ENCODE data around the gene RXRG.
A peak's percentile ranks its signal among the peaks of the same experiment; 100 is the strongest.

The RXRG gene

DNA sequence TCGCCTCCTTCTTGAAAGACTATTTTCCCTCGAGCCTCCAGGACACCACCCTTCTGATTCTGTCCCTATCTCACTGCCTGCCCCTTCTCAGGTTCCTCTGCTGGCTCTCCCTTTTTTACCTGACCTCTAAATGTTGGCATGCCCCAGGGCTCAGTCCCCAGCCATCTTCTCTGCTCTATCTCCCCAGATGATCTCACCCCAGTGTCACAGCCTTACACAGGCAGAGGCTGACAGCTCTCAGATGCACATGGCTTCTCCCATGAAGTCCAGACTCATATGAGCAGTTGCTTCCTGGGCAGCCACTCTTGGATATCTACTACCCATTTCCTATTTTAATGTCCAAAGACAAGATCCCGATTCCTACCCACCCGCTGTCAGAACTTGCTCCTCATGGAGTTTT lies 37.5 kb downstream of the RXRG start:
- no peak for DNase-seq

DNA sequence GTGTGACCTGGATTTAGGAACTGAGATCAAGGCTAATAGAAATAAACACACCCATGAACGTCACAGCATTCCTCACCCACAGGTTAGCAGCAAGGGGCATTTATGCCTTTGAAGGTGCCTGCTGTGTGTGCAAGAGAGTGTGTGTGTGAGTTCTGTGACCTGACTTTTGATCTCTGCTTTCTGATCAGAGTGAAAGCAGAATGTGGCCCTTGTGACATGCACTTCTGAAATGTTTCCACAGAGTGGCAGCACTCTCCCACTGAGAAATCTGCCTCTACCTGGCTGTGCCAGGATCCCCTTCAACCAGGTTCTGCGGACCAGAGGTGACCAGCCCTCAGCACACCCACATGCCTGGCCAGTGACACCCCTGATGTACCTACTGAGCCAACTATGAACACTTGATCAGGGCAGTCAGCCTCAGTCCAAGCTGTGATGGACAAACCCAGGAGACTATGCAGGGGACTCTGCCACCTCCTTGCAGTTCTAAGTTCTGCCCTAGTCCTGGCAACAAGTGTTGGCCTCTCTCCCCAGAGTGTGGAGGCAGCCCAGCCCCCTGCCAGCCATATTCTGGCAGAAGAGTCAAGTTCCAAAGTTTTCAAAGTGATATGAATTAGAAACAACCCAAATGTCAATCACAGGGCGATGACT lies 41.0 kb downstream of the RXRG start:
- peak; percentile 36 for DNase-seq

- DNase-seq = no peak
Observed at GRCh38 chr1:165402517-165403111, 42.3 kb downstream of the RXRG start.

- DNase-seq = no peak
Observed at GRCh38 chr1:165397944-165398343, 47.0 kb downstream of the RXRG start.

DNA sequence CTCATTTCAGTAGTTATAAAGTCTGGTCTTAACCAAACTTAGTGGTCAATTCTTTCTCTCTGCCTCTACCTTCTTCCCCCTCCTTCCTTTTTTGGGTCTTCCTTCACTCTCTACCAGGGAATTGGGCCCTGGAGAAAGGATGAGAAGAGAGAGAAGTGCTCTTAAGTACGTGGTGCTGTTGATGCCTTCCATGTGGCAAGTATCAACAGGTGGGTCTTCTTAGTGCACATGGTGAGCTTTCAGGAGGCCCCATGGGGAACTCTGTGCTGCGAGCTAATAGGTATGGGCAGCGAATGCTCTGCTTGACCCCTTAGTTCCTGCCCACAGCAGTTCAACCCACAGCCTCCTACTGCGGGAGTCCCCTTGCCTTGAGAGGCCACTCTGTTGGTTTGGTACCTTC lies 49.0 kb downstream of the RXRG start:
- DNase-seq = no peak

DNA sequence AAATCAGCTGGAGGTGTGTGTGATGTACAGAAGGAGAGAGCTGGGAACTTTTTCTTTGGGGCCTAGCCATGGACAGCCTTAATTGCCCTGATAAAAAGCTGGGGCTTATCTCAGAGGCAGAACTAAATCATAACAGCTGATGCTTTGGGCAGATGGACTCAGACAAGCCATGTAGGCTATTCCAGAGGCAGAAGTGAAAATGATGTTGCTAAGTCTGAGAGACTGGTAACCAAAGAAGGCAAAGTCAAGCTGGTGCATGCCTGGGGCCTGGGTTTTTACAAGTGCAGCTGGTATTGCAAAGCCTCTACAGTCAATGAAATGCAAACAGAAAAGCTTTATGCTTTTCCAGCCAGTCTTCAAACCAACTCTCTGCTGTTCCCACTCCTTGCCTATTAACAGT lies 49.4 kb downstream of the RXRG start:
- no peak for DNase-seq

DNA sequence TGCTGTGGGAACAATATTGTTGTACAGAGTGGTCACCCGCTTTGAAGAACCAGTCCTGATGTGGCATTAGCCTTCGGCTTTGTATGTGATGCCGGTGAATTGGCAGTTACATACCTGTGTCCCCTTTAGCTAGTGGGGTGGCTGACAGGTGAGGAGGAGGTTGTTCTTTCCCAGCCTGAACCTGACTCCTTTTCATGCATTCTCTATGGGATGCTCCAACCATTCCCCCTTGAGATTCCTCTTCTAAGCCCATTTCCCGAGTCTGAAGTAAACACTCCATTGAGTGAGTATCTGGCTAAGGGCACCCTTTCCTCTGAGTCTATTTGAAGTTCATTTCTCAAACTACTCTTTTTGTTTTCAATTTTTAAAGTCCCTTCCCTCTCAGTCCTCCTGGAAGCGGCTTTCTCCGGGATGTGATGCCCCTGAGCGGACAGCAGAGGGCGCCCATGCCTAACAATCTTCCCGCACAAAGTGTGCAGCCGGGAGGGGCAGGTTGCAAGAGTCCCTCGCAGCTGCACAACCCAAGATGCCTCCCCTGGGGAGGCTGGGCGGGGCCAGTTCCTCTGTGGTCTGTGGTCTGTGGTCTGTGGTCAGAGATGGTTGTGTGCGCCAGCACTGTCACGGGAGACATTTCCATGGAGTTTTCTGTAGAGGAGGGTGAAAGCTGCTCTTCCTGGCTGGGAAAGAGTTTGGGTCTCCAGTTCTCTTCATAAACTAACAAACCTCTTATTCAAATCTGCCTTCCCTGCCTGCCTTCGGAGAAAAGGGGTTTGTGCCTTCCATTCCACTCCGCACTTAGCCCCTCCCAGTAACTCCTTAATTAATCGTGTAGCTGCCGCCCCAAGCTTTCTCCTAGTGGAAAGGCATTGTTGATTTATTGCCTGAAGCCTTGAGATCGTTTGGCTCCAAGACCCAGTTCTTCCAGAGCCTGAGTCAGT lies 52.0 kb downstream of the RXRG start:
- DNase-seq = peak; percentile 96

- no peak for DNase-seq
Observed at GRCh38 chr1:165389609-165390008, 55.3 kb downstream of the RXRG start.

DNA sequence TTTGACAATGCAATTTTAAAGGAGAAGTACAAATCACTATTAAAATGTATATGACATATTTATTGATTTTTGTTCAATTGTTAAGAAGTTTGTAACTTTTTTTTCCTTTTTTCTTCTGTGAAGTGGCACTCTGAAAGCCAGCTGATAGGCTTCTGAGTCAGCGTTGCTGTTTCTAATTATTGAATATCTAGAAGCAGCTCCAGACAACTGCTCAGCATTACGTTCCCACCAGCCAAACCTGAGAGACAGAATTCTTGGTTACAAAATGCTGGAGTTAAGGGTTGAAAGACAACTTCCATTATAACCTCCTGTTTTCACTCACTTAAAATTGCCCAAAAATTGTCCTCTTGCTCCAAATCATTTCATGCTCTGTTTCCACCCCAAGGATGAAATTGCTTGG lies 57.0 kb downstream of the RXRG start:
- DNase-seq = no peak

- DNase-seq = no peak
Observed at GRCh38 chr1:165387505-165387904, 57.4 kb downstream of the RXRG start.

DNA sequence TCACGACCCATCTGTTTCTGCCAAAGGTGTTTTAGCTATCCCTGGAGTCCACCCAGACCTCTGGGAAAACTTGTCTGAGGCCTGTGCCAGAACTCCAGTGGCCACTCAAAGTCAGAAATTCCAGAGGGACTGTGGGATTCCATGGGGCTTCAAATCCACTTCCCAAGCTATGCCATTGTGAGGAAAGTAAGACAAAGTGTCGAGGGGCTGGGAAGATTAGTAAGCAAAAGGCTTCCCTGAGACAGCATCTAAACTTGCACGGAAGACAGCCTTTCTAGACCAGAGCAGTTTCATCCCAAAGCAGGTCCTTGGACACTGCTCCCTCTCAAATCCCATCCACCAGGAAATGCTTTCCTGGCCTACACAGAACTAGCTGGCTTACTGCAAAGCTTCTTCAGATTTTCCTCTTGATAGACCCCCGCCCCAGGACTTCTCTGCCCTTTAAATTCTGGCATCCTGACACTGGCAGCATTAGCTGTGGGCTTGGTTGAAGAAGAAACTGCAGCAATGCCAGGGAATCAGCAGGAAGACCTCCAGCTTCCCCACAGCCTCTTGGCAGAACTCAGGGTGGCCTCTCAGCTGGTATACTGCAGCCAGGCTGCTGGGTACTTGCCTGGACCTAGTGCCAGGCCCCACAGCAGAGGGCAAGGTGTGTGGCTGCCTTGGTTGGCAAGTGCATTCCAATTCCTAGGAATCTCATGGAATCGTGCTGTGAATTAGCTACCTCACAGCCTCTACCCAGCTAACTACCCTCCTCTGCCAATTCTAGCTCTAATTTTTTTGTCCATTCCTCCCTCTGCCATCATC lies 61.1 kb downstream of the RXRG start:
- DNase-seq = no peak

GRCh38 chr1:165383067-165383466 lies 61.9 kb downstream of the RXRG start:
- no peak for DNase-seq

DNA sequence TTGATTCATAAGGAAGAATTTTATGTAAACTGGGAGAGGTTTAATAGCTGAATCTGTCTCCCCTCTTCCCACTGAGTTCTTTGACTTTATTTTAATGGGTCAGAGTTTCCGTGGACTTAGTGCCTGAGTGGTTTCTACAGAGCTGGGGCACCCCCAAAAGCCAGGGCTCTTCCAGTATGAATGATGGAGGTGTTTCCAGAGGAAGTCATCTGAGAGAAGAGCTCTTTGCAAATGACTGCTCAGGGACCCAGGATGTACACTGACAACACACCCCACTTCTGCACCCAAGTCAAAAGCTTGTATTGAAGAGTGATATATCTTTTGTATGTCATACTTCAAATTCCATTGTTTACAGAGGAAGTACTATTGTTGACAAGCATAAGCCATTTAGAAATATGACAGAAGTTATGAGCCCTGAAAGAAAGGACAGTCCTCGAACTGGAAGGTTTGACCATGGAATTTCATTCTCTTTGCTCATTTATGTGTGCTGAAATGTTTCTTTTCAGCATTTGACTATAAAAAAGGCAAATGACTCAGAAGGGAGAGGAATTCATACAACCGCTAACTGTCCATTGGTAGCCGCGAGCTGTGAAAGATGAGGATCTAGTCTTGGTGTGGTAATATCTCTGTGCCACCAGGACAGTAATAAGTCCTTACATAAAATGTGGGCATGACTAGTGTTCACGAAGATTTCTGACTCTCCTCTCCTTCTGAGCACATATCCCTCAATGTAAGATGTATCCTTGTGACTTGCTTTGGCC lies 63.0 kb downstream of the RXRG start:
- DNase-seq = no peak

- DNase-seq = no peak
Observed at GRCh38 chr1:165376811-165377311, 68.1 kb downstream of the RXRG start.

DNA sequence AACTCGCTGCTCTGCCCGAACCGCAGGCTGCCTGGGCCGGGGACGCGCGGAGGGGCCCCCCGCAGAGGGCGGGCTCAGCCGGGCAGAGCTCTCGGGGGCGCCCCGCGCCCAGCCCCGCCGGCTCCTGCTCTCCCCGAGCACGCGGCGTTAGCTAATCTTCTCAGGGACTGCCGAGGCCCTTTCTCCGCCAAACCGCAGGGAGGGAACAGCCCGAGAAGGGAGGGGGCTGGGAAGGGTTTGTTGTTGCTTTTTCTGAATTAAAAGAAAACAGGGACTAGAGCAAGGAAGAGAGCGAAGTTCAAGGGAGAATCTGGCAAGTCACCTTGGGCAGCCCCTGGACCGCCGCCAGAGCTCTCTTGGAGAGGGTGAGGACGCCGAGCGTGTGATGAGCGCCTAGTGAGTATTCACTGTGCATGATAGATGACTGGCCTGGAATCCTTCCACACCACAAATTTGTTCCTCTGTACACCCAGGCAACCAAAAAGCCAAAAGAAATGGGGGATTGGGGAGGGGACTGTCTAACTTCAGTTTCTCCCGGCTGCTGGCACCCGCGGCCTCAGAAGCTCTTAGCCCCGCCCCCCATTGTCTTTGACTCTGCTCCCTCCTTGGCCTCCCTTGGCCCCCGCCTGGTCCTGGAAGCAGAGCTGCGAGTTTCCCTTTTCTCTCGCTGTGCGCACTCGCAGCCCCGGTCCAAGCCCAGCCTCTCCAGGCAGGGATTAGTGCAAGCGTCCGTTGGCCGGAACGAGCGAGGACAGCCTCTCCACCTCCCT lies 68.7 kb downstream of the RXRG start:
- DNase-seq = peak; percentile 42

DNA sequence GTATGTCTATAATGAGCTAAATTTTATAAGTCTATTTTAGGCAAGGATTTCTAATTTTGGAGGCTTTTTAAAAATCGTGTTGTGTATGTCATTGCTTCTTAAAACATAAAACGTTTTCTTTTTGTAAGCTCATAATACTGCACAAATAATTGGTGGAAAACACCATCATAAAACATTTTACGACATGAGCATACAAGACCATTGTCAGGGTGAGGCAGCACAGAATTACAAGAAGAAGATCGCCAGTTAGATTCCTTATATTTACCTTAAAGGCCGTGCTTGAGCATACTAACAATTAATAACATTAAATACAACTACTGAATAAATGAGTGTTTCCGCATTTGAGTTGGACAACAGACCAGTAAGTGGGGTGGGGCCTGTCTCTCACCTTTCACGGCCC lies 69.3 kb downstream of the RXRG start:
- DNase-seq = no peak

DNA sequence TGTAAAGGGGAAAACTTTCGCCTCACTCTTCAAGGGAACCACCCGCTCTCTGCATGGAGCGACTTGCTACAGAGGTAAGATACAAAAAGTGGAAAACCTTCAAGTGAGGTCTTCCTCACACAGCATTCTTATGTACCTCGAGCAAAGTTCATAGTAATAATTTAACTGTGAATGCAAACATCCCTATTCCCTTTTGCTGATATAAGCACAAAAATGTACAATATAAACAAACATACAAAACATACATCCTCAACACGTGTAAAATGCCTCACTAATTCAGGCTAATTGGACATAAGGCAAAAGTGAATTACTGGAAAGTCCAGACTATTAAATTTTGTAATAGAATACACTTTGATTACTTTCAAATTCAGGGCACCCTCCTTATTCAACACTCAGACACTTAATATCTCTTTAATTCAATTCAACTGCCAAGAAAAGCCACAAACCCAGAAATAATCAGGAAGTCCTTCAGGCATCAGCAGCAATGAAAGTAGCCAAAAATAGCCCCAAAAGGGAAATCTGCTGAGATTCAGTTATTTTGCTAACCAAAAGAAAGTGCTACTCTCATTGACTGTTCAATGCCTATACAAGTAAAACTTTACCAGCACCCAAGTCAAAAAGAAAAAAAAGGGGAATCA lies 73.2 kb downstream of the RXRG start:
- peak; percentile 31 for DNase-seq

DNA sequence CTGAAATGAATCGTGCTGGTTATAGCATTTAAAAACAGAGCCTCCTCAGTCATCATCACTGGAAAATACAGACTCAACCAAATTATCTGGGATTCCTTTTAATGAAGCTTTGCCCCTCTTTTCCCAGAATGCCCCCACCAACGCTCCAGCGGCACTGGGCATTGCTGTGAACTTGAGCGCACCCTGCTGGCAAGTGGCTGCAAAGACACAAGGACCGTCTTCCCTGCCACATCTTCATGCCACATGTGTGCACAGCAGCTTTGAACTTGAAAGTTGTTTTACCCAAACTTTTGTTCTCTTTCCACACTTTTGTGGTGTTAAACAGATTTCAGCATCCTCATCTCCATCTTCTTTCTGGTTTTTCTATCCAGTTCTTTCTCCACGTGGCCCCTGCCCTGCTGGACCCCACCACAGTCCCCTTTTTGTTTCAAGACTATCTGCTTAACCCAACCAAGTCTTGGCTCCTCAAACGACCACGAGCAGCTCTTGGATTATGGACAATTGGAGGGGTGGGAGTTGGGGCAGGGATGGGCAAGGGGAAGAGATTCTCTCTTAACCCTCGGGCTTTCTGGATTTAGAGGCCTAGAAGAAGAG lies 75.6 kb downstream of the RXRG start:
- DNase-seq = peak; percentile 55

DNA sequence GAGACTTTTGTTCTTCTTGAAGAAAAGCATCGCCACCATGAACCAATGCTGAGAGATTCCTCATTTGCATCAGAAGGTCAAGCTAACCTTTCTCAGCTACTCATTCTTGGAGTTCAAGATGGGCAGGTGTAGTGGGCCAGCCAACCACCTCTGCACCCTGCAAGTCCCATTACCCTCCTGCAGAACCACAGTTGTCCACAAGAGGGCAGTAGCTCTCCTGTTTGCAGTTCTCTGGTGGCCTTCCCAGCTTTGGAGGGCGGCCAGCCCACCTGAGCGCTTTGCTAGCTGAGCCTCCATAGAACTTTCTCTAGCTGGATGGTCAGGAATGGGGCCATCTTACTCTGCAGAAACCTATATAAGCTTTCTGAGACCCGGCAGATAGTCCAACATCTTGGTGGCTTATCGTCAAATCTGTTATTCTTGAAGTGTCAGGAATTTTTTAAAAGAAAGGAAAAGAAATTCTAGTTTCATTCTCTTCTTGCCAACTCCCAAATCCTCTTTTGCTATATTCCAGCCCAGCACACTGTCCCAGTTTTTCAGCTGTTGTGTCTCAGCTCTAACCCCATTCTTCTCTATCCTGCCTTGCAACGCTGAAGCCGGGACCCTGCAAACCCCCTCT lies 77.4 kb downstream of the RXRG start:
- DNase-seq = peak; percentile 78

DNA sequence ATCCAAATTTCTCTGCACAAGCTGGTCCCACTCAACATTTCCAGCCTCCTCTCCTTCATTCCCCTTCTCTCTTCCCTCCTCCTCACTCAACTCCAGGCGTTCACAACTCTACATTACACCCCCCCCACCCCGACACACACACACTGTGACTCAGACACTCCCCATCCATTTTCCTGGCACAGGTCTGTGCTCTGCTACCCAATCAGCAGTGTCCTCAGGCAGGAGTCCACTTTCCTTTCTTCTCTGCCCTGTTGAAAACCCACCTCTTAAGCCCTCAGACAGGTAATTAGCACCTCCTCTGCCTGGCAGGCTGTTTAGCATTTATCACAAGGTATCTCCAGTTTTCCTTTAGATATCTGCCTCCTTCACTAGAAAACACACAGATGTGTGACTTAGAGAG lies 79.6 kb downstream of the RXRG start:
- DNase-seq = no peak
